CD4-positive, alpha-beta T cell (primary cell): ENCODE results near the gene ZNF175. TPM values are rescaled to one million over a fixed set of nuclear protein-coding genes. Genes with fewer than 3 reads are reported as not detected.

Experiments used
- ATAC-seq: fragments of 200-7000 bp; cut with Tn5 transposase; one replicate; pipeline ENCODE4 v1.10.0; 2022; ENCODE audit warnings: mild to moderate bottlenecking; ENCODE audit not compliant: poor library complexity
- CTCF ChIA-PET: fragments of 350-600 bp; sonication (Branson Sonifier 250); formaldehyde crosslinking; loops from one replicate; lab custom pipeline; 2021; ENCODE audit warnings: antibody characterized with exemption, inconsistent platforms; lab: Charles Lee
- POLR2A ChIA-PET: fragments of 350-600 bp; sonication (Branson Sonifier 250); formaldehyde crosslinking; loops from one replicate; lab custom pipeline; 2021; ENCODE audit warnings: antibody characterized with exemption, inconsistent platforms; lab: Charles Lee
- DNase-seq, 14 experiments: peaks; one replicate each; pipeline ENCODE4 v3.0.0-alpha.2; 2013 to 2020; ENCODE audit warnings: mixed read lengths in 2 of 14
- H3K27ac ChIP-seq, 2 donors: one replicate each; pipeline versions ENCODE4 v1.5.1 to v1.7.0; 2013; ENCODE audit warnings: low read length in 2 of 2, low read depth in 1 of 2, mild to moderate bottlenecking in 1 of 2
- H3K27me3 ChIP-seq, 2 experiments: 1 replicate in 1 of 2; 2 replicates in 1 of 2; pipeline versions ENCODE4 v1.6.1 to v1.7.0; 2013; ENCODE audit warnings: low read length in 2 of 2, control low read depth in 1 of 2, mild to moderate bottlenecking in 1 of 2, moderate library complexity in 1 of 2; ENCODE audit not compliant: insufficient read depth in 2 of 2, control insufficient read depth in 1 of 2
- H3K36me3 ChIP-seq: one replicate; pipeline ENCODE4 v1.6.1; 2013; ENCODE audit warnings: low read length, control low read depth; ENCODE audit not compliant: insufficient read depth
- H3K4me1 ChIP-seq: one replicate; pipeline ENCODE4 v1.6.1; 2013; ENCODE audit warnings: low read length, control low read depth; ENCODE audit not compliant: insufficient read depth
- H3K4me3 ChIP-seq: one replicate; pipeline ENCODE4 v1.5.1; 2013; ENCODE audit warnings: mild to moderate bottlenecking, low read length, moderate library complexity
- H3K9me3 ChIP-seq, 2 experiments: 1 replicate in 1 of 2; 2 replicates in 1 of 2; pipeline versions ENCODE4 v1.6.1 to v1.7.0; 2013; ENCODE audit warnings: low read length in 2 of 2, mild to moderate bottlenecking in 2 of 2, control low read depth in 1 of 2, moderate library complexity in 1 of 2; ENCODE audit not compliant: control insufficient read depth in 1 of 2, insufficient read depth in 1 of 2
- H3K27ac Mint-ChIP-seq: one replicate; pipeline ENCODE4 v1.8.0; 2020; ENCODE audit warnings: mixed read lengths
- H3K27me3 Mint-ChIP-seq: one replicate; pipeline ENCODE4 v1.8.0; 2021; ENCODE audit warnings: mixed read lengths
- H3K36me3 Mint-ChIP-seq: one replicate; pipeline ENCODE4 v1.8.0; 2021; ENCODE audit warnings: low read depth, mixed read lengths
- H3K4me1 Mint-ChIP-seq: one replicate; pipeline ENCODE4 v1.8.0; 2021; ENCODE audit warnings: low read depth, mixed read lengths
- H3K4me3 Mint-ChIP-seq: one replicate; pipeline ENCODE4 v1.8.0; 2020; ENCODE audit warnings: mild to moderate bottlenecking, mixed read lengths
- H3K9me3 Mint-ChIP-seq: one replicate; pipeline ENCODE4 v1.8.0; 2020; ENCODE audit warnings: mixed read lengths
- CTCF ChIP-seq: fragments of 200-600 bp; IDR thresholded peaks from one replicate; pipeline ENCODE4 v1.8.0; 2022; ENCODE audit warnings: antibody characterized with exemption, mild to moderate bottlenecking
- intact Hi-C, 2 experiments: fragments of 100-400 bp; cut with DNase I in 1 of 2; cut with micrococcal nuclease in 1 of 2; formaldehyde crosslinking; loops; one replicate each; pipeline versions ENCODE4 v1.15.1 to v1.9.0; 2023 to 2025; cut with DNase I, micrococcal nuclease
- total RNA-seq, 174 experiments: library from RNA in 2 of 174; stranded (reverse) in 2 of 174; gene quantifications; one replicate each; pipeline ENCODE4 v1.2.3 and lab custom pipeline; 2021 to 2026

ZNF175 gene
- total RNA-seq, 2 experiments from 2014 or later = 1.1 to 1.9 TPM

- no peaks in the 10 kb centered on the region for H3K4me1 Mint-ChIP-seq
- ChIA-PET CTCF (no interaction called here), POLR2A (no interaction called here)
- no peaks in the 10 kb centered on the region for H3K36me3 Mint-ChIP-seq
- intact Hi-C loops = loop anchor here in 1 of 2 experiments (5.0 kb wide), 1 partner anchor 37 kb away; no protein-coding TSS in a partner anchor
- H3K27ac Mint-ChIP-seq = no peak overlapping the region
- no peak overlapping the region for H3K4me3 Mint-ChIP-seq
- peaks cover 85% of the 10 kb centered on the region for H3K27me3 Mint-ChIP-seq
- H3K9me3 Mint-ChIP-seq = no peaks in the 10 kb centered on the region
- TF ChIP-seq CTCF = no peak
- no peak overlapping the region for H3K4me3 ChIP-seq
- ATAC-seq = no peak
- DNase-seq = no peak
- H3K27me3 ChIP-seq = peaks cover 26 to 42% of the 10 kb centered on the region in 2 experiments
- no peaks in the 10 kb centered on the region for H3K4me1 ChIP-seq
- H3K9me3 ChIP-seq = no peaks in the 10 kb centered on the region
- no peaks in the 10 kb centered on the region for H3K36me3 ChIP-seq
- H3K27ac ChIP-seq = no peak overlapping the region
Measured at GRCh38 chr19:51560339-51560738, 10.7 kb upstream of the ZNF175 start.

GRCh38 chr19:51564791-51565190 lies 6.3 kb upstream of the ZNF175 start:
- no peaks in the 10 kb centered on the region for H3K9me3 ChIP-seq
- Mint-ChIP-seq H3K36me3 (no peaks in the 10 kb centered on the region), H3K9me3 (no peaks in the 10 kb centered on the region), H3K27me3 (peaks cover 60% of the 10 kb centered on the region), H3K4me1 (no peaks in the 10 kb centered on the region), H3K4me3 (no peak overlapping the region), H3K27ac (no peak overlapping the region)
- H3K36me3 ChIP-seq = no peaks in the 10 kb centered on the region
- H3K27me3 ChIP-seq = peaks cover 25 to 36% of the 10 kb centered on the region in 2 experiments
- H3K27ac ChIP-seq = no peak overlapping the region
- no peak for TF ChIP-seq CTCF
- ATAC-seq (no peak), DNase-seq (peak in 2 of 14 experiments; percentile 23 to 24)
- POLR2A ChIA-PET = no interaction called here
- intact Hi-C loops = loop anchor here in 1 of 2 experiments (5.0 kb wide), 1 partner anchor 33 kb away; no protein-coding TSS in a partner anchor
- no peaks in the 10 kb centered on the region for H3K4me1 ChIP-seq
- CTCF ChIA-PET = no interaction called here
- H3K4me3 ChIP-seq = no peak overlapping the region

- Mint-ChIP-seq H3K9me3 (no peaks in the 10 kb centered on the region), H3K27ac (no peak overlapping the region), H3K36me3 (no peaks in the 10 kb centered on the region), H3K4me1 (peaks cover 3% of the 10 kb centered on the region), H3K4me3 (no peak overlapping the region), H3K27me3 (peaks cover 52% of the 10 kb centered on the region)
- Histone ChIP-seq H3K4me1 (no peaks in the 10 kb centered on the region), H3K4me3 (no peak overlapping the region), H3K27me3 (peaks cover 17 to 32% of the 10 kb centered on the region in 2 experiments), H3K27ac (no peak overlapping the region), H3K36me3 (no peaks in the 10 kb centered on the region), H3K9me3 (no peaks in the 10 kb centered on the region)
- intact Hi-C loops = no loop called here
- POLR2A ChIA-PET = no interaction called here
- CTCF ChIA-PET = no interaction called here
- no peak for ATAC-seq
- no peak for TF ChIP-seq CTCF
- DNase-seq = peak in 1 of 14 experiments; percentile 5
Measured at GRCh38 chr19:51565583-51565982, 5.5 kb upstream of the ZNF175 start.
